NOMO-1 treated with dmso at 0.1 percent for 144 hours (cell line): ENCODE results near the gene PEAR1.

Experiments
- DNase-seq: peaks from one replicate; lab custom pipeline; 2025; ENCODE audit not compliant: unreplicated experiment; lab: John Stamatoyannopoulos, UW

PEAR1 gene, protein sequence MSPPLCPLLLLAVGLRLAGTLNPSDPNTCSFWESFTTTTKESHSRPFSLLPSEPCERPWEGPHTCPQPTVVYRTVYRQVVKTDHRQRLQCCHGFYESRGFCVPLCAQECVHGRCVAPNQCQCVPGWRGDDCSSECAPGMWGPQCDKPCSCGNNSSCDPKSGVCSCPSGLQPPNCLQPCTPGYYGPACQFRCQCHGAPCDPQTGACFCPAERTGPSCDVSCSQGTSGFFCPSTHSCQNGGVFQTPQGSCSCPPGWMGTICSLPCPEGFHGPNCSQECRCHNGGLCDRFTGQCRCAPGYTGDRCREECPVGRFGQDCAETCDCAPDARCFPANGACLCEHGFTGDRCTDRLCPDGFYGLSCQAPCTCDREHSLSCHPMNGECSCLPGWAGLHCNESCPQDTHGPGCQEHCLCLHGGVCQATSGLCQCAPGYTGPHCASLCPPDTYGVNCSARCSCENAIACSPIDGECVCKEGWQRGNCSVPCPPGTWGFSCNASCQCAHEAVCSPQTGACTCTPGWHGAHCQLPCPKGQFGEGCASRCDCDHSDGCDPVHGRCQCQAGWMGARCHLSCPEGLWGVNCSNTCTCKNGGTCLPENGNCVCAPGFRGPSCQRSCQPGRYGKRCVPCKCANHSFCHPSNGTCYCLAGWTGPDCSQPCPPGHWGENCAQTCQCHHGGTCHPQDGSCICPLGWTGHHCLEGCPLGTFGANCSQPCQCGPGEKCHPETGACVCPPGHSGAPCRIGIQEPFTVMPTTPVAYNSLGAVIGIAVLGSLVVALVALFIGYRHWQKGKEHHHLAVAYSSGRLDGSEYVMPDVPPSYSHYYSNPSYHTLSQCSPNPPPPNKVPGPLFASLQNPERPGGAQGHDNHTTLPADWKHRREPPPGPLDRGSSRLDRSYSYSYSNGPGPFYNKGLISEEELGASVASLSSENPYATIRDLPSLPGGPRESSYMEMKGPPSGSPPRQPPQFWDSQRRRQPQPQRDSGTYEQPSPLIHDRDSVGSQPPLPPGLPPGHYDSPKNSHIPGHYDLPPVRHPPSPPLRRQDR

GRCh38 chr1:156893048-156893953 lies at the start of gene PEAR1:
PEAR1 (plus strand) TSS chr1:156893718; CDS start chr1:156903927, 10,209 bp downstream.
- DNase-seq: no peak

DNA sequence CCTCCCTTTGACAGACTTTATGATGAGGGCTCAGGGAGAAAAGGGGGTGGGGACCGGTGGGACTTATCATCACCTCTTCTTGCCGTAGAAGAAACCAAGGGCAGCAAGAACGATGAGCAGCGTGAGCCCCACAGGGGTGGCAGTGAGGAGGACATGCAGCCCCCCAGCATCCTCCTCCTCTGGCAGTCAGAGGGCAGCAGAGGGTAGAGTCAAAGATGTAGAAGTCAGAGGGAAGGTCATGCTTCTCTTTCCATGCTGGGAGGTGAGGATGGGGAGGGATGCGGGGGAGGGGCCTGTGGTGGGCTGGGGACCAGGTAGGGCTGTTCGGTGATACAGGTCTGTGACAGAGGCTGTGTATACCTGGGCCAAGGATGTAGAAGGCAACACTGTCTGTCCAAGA lies 49.4 kb upstream of the PEAR1 start:
- no peak for DNase-seq

- no peak for DNase-seq
Observed at GRCh38 chr1:156844638-156845037, 48.9 kb upstream of the PEAR1 start.

DNA sequence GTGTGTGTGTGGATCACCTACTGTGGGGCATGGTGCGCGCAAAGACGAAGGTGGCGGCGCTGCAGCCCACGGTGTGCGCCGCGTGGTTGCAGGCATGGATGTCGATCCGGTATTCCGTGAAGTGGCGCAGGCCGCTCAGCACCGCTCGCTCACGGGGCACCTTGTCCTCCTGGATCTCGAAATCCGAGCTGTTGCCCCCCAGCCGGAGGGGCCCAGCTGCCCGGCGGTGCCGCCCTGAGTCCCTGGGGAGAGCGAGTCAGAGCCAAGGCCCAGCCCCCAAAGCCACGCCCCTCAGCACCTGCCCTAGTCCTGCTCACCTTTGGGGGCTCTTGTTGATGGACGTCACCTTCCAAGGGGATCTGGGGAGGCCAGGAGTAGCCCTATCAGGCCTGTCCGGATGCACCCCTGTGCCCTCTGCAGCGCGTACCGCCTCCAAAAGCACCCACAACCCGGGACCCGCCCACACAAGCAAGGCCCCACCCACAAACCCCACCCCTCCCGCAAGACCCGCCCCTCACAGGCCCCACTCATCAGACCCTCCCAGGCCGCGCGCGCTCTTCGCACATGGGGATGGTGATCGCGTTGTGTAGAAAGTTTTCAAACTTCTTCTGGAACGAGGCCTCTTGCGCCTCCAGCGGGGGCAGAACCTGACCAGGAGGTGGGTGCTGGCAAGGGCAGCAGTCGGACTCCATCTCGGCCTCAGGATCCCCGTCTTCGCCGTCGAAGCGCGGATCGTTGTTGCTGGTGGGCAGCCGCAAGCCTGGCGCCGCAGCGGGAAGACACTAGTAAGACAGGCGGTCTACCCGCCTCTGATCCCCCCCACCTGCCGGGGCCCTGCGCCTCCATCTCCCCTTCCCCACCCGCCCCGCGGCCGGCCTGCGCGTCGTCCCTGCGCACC lies 48.2 kb upstream of the PEAR1 start:
- no peak for DNase-seq

GRCh38 chr1:156845953-156846545 lies 47.5 kb upstream of the PEAR1 start:
- no peak for DNase-seq

- no peak for DNase-seq
Observed at GRCh38 chr1:156846643-156847042, 46.9 kb upstream of the PEAR1 start.

GRCh38 chr1:156847591-156848460 lies 45.7 kb upstream of the PEAR1 start:
- DNase-seq: no peak

- no peak for DNase-seq
Observed at GRCh38 chr1:156848461-156849150, 44.9 kb upstream of the PEAR1 start.

GRCh38 chr1:156849151-156849496 lies 44.4 kb upstream of the PEAR1 start:
- no peak for DNase-seq

- DNase-seq: no peak
Observed at GRCh38 chr1:156851779-156852417, 41.6 kb upstream of the PEAR1 start.

DNA sequence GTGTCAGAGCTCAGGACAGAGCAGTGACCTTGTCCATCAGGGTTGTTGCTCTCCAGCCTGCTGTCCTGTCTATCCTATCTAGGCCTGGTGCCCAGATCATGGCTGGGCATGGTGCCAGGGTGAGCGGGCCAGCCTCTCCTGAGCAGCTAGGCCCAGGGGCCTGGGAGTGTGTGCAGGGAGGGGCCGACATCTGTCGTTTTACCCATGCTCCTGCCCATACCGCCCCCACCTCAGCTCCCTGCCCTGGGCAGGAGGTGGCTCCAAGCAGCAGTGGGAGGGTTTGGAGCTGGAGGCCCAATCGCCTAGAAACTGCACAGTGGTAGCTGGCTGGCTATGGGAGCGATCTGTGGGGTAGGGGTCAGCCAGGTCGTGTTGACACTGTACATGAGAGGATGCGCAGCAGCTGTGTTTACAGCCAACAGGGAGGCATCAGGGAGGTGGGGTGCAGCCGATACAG lies 41.1 kb upstream of the PEAR1 start:
- DNase-seq: no peak

- DNase-seq: no peak
Observed at GRCh38 chr1:156853761-156854160, 39.8 kb upstream of the PEAR1 start.

GRCh38 chr1:156854634-156855033 lies 38.9 kb upstream of the PEAR1 start:
- DNase-seq: no peak

GRCh38 chr1:156856282-156856785 lies 37.2 kb upstream of the PEAR1 start:
- DNase-seq: no peak

GRCh38 chr1:156857532-156857931 lies 36.0 kb upstream of the PEAR1 start:
- no peak for DNase-seq

DNA sequence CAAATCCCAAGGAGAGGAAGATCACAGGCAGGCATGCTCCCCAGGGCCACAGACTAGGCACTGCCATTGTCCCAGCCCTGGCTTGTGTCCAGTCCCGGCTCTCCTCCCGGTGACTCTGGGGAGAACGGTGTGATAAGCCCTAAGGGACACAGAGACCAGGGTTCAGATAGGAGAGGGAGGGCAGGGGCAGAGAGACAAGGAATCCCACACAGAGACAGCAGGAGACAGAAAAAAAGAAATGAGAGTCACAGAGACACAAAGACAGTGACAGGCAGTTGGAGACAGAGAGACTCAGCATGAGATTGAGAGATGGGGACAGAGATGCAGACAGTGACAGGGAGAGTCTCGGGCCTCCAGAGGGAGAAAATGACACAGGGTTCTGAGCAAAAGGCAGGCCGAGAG lies 35.0 kb upstream of the PEAR1 start:
- DNase-seq: no peak

DNA sequence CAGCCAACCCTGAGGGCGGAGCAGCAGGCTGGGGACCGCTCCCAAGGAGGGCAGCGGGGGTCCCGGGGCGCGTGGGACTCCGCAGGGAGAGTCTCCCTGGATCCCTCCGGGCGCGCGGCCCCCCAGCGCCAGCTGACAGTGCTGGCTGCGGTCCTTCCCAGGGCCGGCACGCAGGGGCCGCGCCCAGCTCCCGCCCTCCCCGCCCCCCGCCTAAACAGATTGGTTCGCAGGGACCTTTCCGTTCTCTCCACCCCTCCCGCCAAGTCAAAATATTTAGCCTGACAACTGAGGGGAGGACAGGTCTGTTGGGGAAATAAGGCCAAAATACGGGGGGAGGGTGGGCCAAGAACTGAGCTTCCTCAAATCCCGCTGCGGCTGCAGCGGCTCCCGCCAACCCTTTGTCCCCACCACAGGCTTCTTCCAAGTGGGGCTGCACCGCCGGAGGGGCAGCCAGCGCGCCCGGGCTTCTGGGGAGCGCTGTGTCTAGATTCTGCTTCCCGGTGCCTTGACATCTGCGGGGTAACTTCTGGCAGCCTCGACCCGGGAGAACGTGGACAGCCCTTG lies 34.5 kb upstream of the PEAR1 start, which contains the start of gene INSRR:
TSS of gene INSRR (minus strand) at position 159 of the 564 bp plus-strand sequence. CDS start 496 bp downstream, outside the sequence.
- DNase-seq: no peak
